GM12878 (cell line): ENCODE results near the gene PRKCI. TPM values are rescaled to one million over a fixed set of nuclear protein-coding genes. Genes with fewer than 3 reads are reported as not detected.

ENCODE experiments used
- ATAC-seq: fragments of 200-7000 bp; cut with Tn5 transposase; 3 replicates; pipeline ENCODE4 v1.9.1; 2020; ENCODE audit warnings: mild to moderate bottlenecking, moderate library complexity
- BruUV-seq: library from RNA; stranded (reverse); fragments of 400-500 nt; replicated peaks from 2 replicates; lab custom pipeline; 2021; lab: Mats Ljungman, UMichigan
- CTCF ChIA-PET: fragments of 300-600 bp; sonication (Branson Sonifier 250); formaldehyde crosslinking; extraction: SDS; loops from one replicate; lab custom pipeline; 2021; ENCODE audit warnings: inconsistent platforms; lab: Yijun Ruan, JAX
- POLR2A ChIA-PET: fragments of 350-600 bp; formaldehyde crosslinking; extraction: SDS; loops from one replicate; lab custom pipeline; 2021; ENCODE audit warnings: inconsistent platforms; lab: Charles Lee
- RAD21 ChIA-PET: fragments of 300-600 bp; sonication (Branson Sonifier 250); formaldehyde crosslinking; loops from one replicate; lab custom pipeline; 2023; ENCODE audit warnings: antibody characterized with exemption; ENCODE audit not compliant: unreplicated experiment; lab: Charles Lee
- SMC1A ChIA-PET: fragments of 300-600 bp; sonication (Branson Sonifier 250); formaldehyde crosslinking; loops from one replicate; lab custom pipeline; 2023; ENCODE audit not compliant: unreplicated experiment, uncharacterized antibody; lab: Charles Lee
- DNase-seq: peaks from one replicate; pipeline ENCODE4 v3.0.0-alpha.2; 2011; ENCODE audit warnings: low read depth, low spot score
- FAIRE-seq: peaks from 3 replicates; lab custom pipeline; 2011; peaks lifted over from hg19 to GRCh38; lab: Jason Lieb, UNC
- H2AFZ ChIP-seq: 2 replicates; pipeline ENCODE4 v1.6.0; 2011; ENCODE audit warnings: low read depth, low read length, control low read depth; ENCODE audit not compliant: control insufficient read depth
- H3K27ac ChIP-seq: 2 replicates; pipeline ENCODE4 v1.5.1; 2011; ENCODE audit warnings: control low read depth; ENCODE audit not compliant: control insufficient read depth, insufficient read depth
- H3K27me3 ChIP-seq, 2 experiments: replicated peaks in 1 of 2; 2 replicates each; pipeline versions ENCODE4 v1.6.0 to v1.6.1; 2011; ENCODE audit warnings: low read length in 1 of 2; ENCODE audit not compliant: control insufficient read depth in 2 of 2, insufficient read depth in 2 of 2
- H3K36me3 ChIP-seq, 2 experiments: 2 replicates each; pipeline ENCODE4 v1.5.1; 2011; ENCODE audit warnings: low read length in 1 of 2; ENCODE audit not compliant: control insufficient read depth in 2 of 2, insufficient read depth in 2 of 2
- H3K4me1 ChIP-seq: 2 replicates; pipeline ENCODE4 v1.6.1; 2011; ENCODE audit warnings: mild to moderate bottlenecking, low read length, moderate library complexity, mixed read lengths; ENCODE audit not compliant: control insufficient read depth, insufficient read depth
- H3K4me2 ChIP-seq: 2 replicates; pipeline ENCODE4 v1.6.0; 2011; ENCODE audit warnings: control low read depth; ENCODE audit not compliant: control insufficient read depth, insufficient read depth
- H3K4me3 ChIP-seq: fragments of 200-600 bp; sonication (generic); 2 replicates; pipeline ENCODE4 v1.5.1; 2016
- H3K79me2 ChIP-seq: 2 replicates; pipeline ENCODE4 v1.6.0; 2011; ENCODE audit warnings: low read length; ENCODE audit not compliant: control insufficient read depth, insufficient read depth
- H3K9ac ChIP-seq: 2 replicates; pipeline ENCODE4 v1.8.0; 2011; ENCODE audit warnings: low read length, control low read depth, mixed read lengths; ENCODE audit not compliant: control insufficient read depth, insufficient read depth
- H3K9me3 ChIP-seq: replicated peaks from 3 replicates; pipeline ENCODE4 v1.5.1; 2011; ENCODE audit warnings: mild to moderate bottlenecking, low read length; ENCODE audit not compliant: control insufficient read depth, insufficient read depth
- H4K20me1 ChIP-seq: 2 replicates; pipeline ENCODE4 v1.6.0; 2011; ENCODE audit not compliant: control insufficient read depth, insufficient read depth
- SMC3 ChIP-seq: IDR thresholded peaks from 2 replicates; pipeline ENCODE4 v1.6.1; 2011; ENCODE audit warnings: low read length, improper control_type of control experiment, borderline replicate concordance
- ZBED1 ChIP-seq: IDR thresholded peaks from 2 replicates; pipeline ENCODE4 v1.6.1; 2016; ENCODE audit warnings: borderline replicate concordance
- ZNF687 ChIP-seq: fragments of 450-650 bp; IDR thresholded peaks from 2 replicates; pipeline ENCODE4 v1.6.1; 2017; ENCODE audit warnings: mild to moderate bottlenecking, moderate library complexity
- in situ Hi-C: fragments of 300-500 bp; cut with MboI; formaldehyde crosslinking; loops from 9 replicates; pipeline ENCODE4 v1.14.3; 2018; ENCODE audit warnings: mixed read lengths
- intact Hi-C: fragments of 100-400 bp; cut with micrococcal nuclease; formaldehyde crosslinking; loops from one replicate; pipeline ENCODE4 v1.14.2; 2022; ENCODE audit not compliant: unreplicated experiment
- polyA plus RNA-seq, 11 experiments: library from polyadenylated mRNA; depleted of rRNA in 4 of 11; unstranded in 6 of 11; stranded (reverse) in 5 of 11; fragments of >200 nt; fragmentation: Nextera tagmentation in 4 of 11; fragmentation: Illumina TruSeq in 1 of 11; extraction: Ambion mirVana in 4 of 11; extraction: Trizol in 1 of 11; gene quantifications; 1 replicate in 1 of 11; 2 replicates in 10 of 11; pipeline versions ENCODE4 v1.2.1 to v1.2.3, GENCODE V29; 2011 to 2016; ENCODE audit warnings: inconsistent platforms in 2 of 11, missing spikeins in 2 of 11, low read depth in 1 of 11
- total RNA-seq, 4 experiments: library from RNA; depleted of rRNA in 3 of 4; stranded (reverse); fragments of >200 nt in 3 of 4; fragmentation: Illumina TruSeq in 1 of 4; extraction: Trizol in 1 of 4; gene quantifications; 2 replicates each; pipeline versions ENCODE4 v1.2.1 to v1.2.3, GENCODE V29; 2013 to 2021

The PRKCI gene
- total and polyA plus RNA-seq, 10 of the 15 experiments (the other 5 are each of a cell fraction or from before 2014, with no cell fraction given) = 3.5 to 15.4 (median 11.8) TPM

- ChIA-PET SMC1A (interaction anchor here (0.7 to 2.7 kb wide), 13 partner anchors 12 to 409 kb away, joined by 3 to 9 read pairs (median 3); no protein-coding TSS in a partner anchor), RAD21 (interaction anchor here (0.8 to 1.3 kb wide), 6 partner anchors 8 to 281 kb away, joined by 3 to 4 read pairs (median 4); partner anchors contain the start of gene PRKCI), POLR2A (interaction anchor here (0.6 to 0.9 kb wide), 2 partner anchors 9 to 101 kb away, joined by 4 read pairs; no protein-coding TSS in a partner anchor), CTCF (interaction anchor here (0.9 to 1.3 kb wide), 5 partner anchors 14 to 61 kb away, joined by 3 to 8 read pairs (median 3); no protein-coding TSS in a partner anchor)
- no TSS peak for BruUV-seq
- no peak for TF ChIP-seq ZBED1
- TF ChIP-seq SMC3 = no peak
- no peak for TF ChIP-seq ZNF687
- H4K20me1 ChIP-seq = no peaks in the 10 kb centered on the region
- no peak overlapping the region for H3K27ac ChIP-seq
- in situ Hi-C loops (no loop called here), intact Hi-C loops (loop anchor here (10.0 kb wide), 1 partner anchor 1111 kb away; the partner anchor contains the start of gene TNIK)
- peak overlapping the region; percentile 15; the same call in 1 of the 2 replicates for H3K4me2 ChIP-seq
- peaks cover 4% of the 10 kb centered on the region for H3K79me2 ChIP-seq
- no peak overlapping the region for H3K9ac ChIP-seq
- H3K4me3 ChIP-seq = no peak overlapping the region
- no peaks in the 10 kb centered on the region for H3K36me3 ChIP-seq
- H2AFZ ChIP-seq = no peak overlapping the region
- peaks cover 52% of the 10 kb centered on the region for H3K4me1 ChIP-seq
- no peak for FAIRE-seq
- no peak for ATAC-seq
- no peaks in the 10 kb centered on the region for H3K9me3 ChIP-seq
- H3K27me3 ChIP-seq = no peaks in the 10 kb centered on the region
- DNase-seq = no peak
Observed at GRCh38 chr3:170353485-170353884, 131.3 kb downstream of the PRKCI start.
